Fibroblast of lung (primary cell): ENCODE measurements around the gene BET1. TPM values are rescaled to one million over a fixed set of nuclear protein-coding genes. Genes with fewer than 3 reads are reported as not detected.

Source experiments
- DNase-seq, 2 donors: peaks; one replicate each; pipeline versions ENCODE4 v3.0.0 to v3.0.0-alpha.2; 2010; ENCODE audit warnings: low read depth in 2 of 2
- H2AFZ ChIP-seq: 2 replicates; pipeline ENCODE4 v1.5.1; 2012; ENCODE audit warnings: low read length, control low read depth, inconsistent platforms
- H3K27ac ChIP-seq: 2 replicates; pipeline ENCODE4 v1.5.1; 2011; ENCODE audit warnings: low read length, control low read depth; ENCODE audit not compliant: insufficient read depth
- H3K27me3 ChIP-seq: 2 replicates; pipeline ENCODE4 v1.5.1; 2011; ENCODE audit warnings: mild to moderate bottlenecking, low read length; ENCODE audit not compliant: control insufficient read depth, insufficient read depth
- H3K36me3 ChIP-seq: 2 replicates; pipeline ENCODE4 v1.5.1; 2011; ENCODE audit warnings: low read length; ENCODE audit not compliant: control insufficient read depth, insufficient read depth
- H3K4me1 ChIP-seq: 2 replicates; pipeline ENCODE4 v1.5.1; 2011; ENCODE audit warnings: low read length; ENCODE audit not compliant: control insufficient read depth, insufficient read depth; ENCODE audit errors: extremely low read depth
- H3K4me2 ChIP-seq: 2 replicates; pipeline ENCODE4 v1.5.1; 2011; ENCODE audit warnings: low read length, control low read depth; ENCODE audit not compliant: insufficient read depth; ENCODE audit errors: extremely low read depth
- H3K4me3 ChIP-seq, 4 experiments: fragments of 200-600 bp in 1 of 4; sonication (generic) in 1 of 4; replicated peaks in 1 of 4; 2 replicates each; pipeline ENCODE4 v1.5.1; 2011 to 2016; ENCODE audit warnings: low read length in 4 of 4, low read depth in 3 of 4, mild to moderate bottlenecking in 3 of 4, control low read depth in 2 of 4, inconsistent platforms in 1 of 4, mixed read lengths in 1 of 4; ENCODE audit not compliant: insufficient read depth in 1 of 4; ENCODE audit errors: control extremely low read depth in 1 of 4
- H3K79me2 ChIP-seq: 2 replicates; pipeline ENCODE4 v1.5.1; 2012; ENCODE audit warnings: mild to moderate bottlenecking, low read length, inconsistent platforms; ENCODE audit not compliant: control insufficient read depth, insufficient read depth
- H3K9ac ChIP-seq: 2 replicates; pipeline ENCODE4 v1.5.1; 2011; ENCODE audit warnings: mild to moderate bottlenecking, low read length, control low read depth; ENCODE audit not compliant: insufficient read depth
- H3K9me3 ChIP-seq: 2 replicates; pipeline ENCODE4 v1.5.1; 2012; ENCODE audit warnings: low read depth, low read length; ENCODE audit not compliant: control insufficient read depth, insufficient read depth
- H4K20me1 ChIP-seq: 2 replicates; pipeline ENCODE4 v1.5.1; 2011; ENCODE audit warnings: low read length; ENCODE audit not compliant: control insufficient read depth, insufficient read depth; ENCODE audit errors: extremely low read depth
- EZH2 ChIP-seq: IDR thresholded peaks from 2 replicates; pipeline ENCODE4 v1.5.1; 2012; ENCODE audit warnings: low read length, control low read depth, mild to moderate bottlenecking; ENCODE audit errors: missing control alignments
- polyA plus RNA-seq, 2 donors: library from polyadenylated mRNA; depleted of rRNA in 1 of 2; stranded (reverse) in 1 of 2; unstranded in 1 of 2; fragments of >200 nt; gene quantifications; 2 replicates each; pipeline ENCODE4 v1.2.1, GENCODE V29; 2011 to 2012; ENCODE audit warnings: missing spikeins in 1 of 2
- total RNA-seq: library from RNA; depleted of rRNA; stranded (reverse); fragments of >200 nt; gene quantifications from 2 replicates; pipeline ENCODE4 v1.2.1, GENCODE V29; 2014
- TF ChIP-seq, protein P1 (sequence below), 2 donors: IDR thresholded peaks in 1 of 2; conservative IDR thresholded peaks in 1 of 2; 1 replicate in 1 of 2; 2 replicates in 1 of 2; pipeline ENCODE4 v1.5.1; 2011 to 2012; ENCODE audit warnings: low read length in 2 of 2, control low read depth in 1 of 2, inconsistent platforms in 1 of 2, low read depth in 1 of 2, mild to moderate bottlenecking in 1 of 2

Gene BET1
- total and polyA plus RNA-seq, 2 donors (not counting 1 experiment from before 2014, with no cell fraction given): 40.3 to 52.5 TPM

DNA sequence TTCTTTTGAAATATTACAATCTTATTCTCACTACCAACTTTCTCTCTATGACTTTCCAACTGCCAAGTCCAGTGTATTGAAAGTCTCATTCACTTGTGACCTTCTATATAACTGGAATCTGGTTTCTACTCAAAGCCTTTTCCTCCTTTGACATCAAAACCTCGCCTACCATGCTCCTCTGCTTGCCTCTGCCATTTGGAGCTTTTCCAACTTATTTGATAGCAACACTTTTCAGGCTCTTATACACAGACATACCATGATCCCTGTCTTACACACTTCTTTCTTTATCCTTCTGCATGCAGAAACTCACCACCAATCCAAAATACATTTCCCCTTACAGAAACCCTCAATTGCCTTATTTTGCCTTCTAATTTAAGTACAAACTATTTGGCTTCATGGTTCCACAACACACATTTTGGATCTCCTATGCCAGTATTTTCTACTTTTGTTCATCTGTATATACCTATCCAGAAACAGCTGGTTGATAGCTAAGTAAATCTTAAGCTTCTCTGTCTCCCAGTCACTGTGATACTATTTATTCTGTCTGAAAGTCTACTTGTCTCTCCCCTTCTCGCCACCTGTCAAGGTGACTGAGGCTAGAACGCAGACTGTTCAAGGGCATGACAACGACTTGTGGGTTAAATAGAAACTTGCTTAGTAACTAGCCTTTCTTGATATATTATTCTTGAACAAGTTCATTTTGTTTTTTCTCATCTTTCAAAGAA, 60.2 kb downstream of the BET1 start:
- H3K79me2 ChIP-seq: no peaks in the 10 kb centered on the region
- H3K4me2 ChIP-seq: no peak overlapping the region
- no peak for TF ChIP-seq EZH2
- TF ChIP-seq, protein P1, sequence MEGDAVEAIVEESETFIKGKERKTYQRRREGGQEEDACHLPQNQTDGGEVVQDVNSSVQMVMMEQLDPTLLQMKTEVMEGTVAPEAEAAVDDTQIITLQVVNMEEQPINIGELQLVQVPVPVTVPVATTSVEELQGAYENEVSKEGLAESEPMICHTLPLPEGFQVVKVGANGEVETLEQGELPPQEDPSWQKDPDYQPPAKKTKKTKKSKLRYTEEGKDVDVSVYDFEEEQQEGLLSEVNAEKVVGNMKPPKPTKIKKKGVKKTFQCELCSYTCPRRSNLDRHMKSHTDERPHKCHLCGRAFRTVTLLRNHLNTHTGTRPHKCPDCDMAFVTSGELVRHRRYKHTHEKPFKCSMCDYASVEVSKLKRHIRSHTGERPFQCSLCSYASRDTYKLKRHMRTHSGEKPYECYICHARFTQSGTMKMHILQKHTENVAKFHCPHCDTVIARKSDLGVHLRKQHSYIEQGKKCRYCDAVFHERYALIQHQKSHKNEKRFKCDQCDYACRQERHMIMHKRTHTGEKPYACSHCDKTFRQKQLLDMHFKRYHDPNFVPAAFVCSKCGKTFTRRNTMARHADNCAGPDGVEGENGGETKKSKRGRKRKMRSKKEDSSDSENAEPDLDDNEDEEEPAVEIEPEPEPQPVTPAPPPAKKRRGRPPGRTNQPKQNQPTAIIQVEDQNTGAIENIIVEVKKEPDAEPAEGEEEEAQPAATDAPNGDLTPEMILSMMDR (conservative IDR thresholded peaks at IDR 0.05 in 1 of 2, IDR thresholded peaks at IDR 0.05 in 1 of 2; ENCODE audit: low read depth in 1 of 2, low read length in 2 of 2): no peak
- H3K9me3 ChIP-seq: no peaks in the 10 kb centered on the region
- H3K27me3 ChIP-seq: no peaks in the 10 kb centered on the region
- no peak overlapping the region for H3K27ac ChIP-seq
- H2AFZ ChIP-seq: no peak overlapping the region
- H3K4me1 ChIP-seq: peaks cover 9% of the 10 kb centered on the region
- no peak for DNase-seq
- no peaks in the 10 kb centered on the region for H3K36me3 ChIP-seq
- no peak overlapping the region for H3K9ac ChIP-seq
- H4K20me1 ChIP-seq: no peaks in the 10 kb centered on the region
- H3K4me3 ChIP-seq: no peak overlapping the region

Other genes with a start within 250 kb of the BET1 start
- 1.5 and 14.4 TPM in 2 replicates for gene TFPI2, start 113.6 kb downstream of the BET1 start, total RNA-seq
- 57.6 and 76.0 TPM in 2 replicates for gene TFPI2, start 113.6 kb downstream of the BET1 start, polyA plus RNA-seq
- not detected in 2 replicates for gene GNGT1, start 97.8 kb downstream of the BET1 start, total RNA-seq
- gene GNGT1, start 97.8 kb downstream of the BET1 start, polyA plus RNA-seq: not detected in 2 replicates
- gene GNG11, start 82.6 kb downstream of the BET1 start, total RNA-seq: 9.0 and 27.2 TPM in 2 replicates
- gene GNG11, start 82.6 kb downstream of the BET1 start, polyA plus RNA-seq: 23.1 and 46.1 TPM in 2 replicates